Thyroid gland (tissue), 4 donors: ENCODE data around the gene TDRD1. TPM values are rescaled to one million over a fixed set of nuclear protein-coding genes. Genes with fewer than 3 reads are reported as not detected.
"Not testable (repeated sequence)": the region's sequence is repeated elsewhere in the genome, so short reads cannot be mapped to it uniquely, and the experiment has no call there.

ENCODE experiments used
- DNase-seq, 2 donors: peaks; one replicate each; pipeline ENCODE4 v3.0.0-alpha.2; 2019
- H3K27ac ChIP-seq, 3 donors: fragments of 200-600 bp; sonication (generic); 1 replicate in 2 of 3; 2 replicates in 1 of 3; pipeline ENCODE4 v1.5.1; 2016 to 2019; ENCODE audit warnings: mild to moderate bottlenecking in 1 of 3, moderate library complexity in 1 of 3
- H3K27me3 ChIP-seq: fragments of 200-600 bp; sonication (generic); one replicate; pipeline ENCODE4 v1.5.1; 2019
- H3K36me3 ChIP-seq, 2 donors: fragments of 200-600 bp; sonication (generic); one replicate each; pipeline ENCODE4 v1.5.1; 2016 to 2019
- H3K4me1 ChIP-seq, 2 donors: fragments of 200-600 bp; sonication (generic); one replicate each; pipeline ENCODE4 v1.5.1; 2017 to 2019
- H3K4me3 ChIP-seq, 3 donors: fragments of 200-600 bp; sonication (generic); replicated peaks in 1 of 3; 1 replicate in 2 of 3; 2 replicates in 1 of 3; pipeline ENCODE4 v1.5.1; 2016; ENCODE audit warnings: mild to moderate bottlenecking in 1 of 3
- H3K9me3 ChIP-seq: fragments of 200-600 bp; sonication (generic); one replicate; pipeline ENCODE4 v1.5.1; 2017
- POLR2A ChIP-seq, 2 donors: fragments of 450-650 bp; IDR thresholded peaks; one replicate each; pipeline ENCODE4 v1.6.1; 2017; ENCODE audit warnings: antibody characterized with exemption in 2 of 2, mild to moderate bottlenecking in 2 of 2, moderate library complexity in 1 of 2
- WGBS, 2 donors: methylation state at CpG; one replicate each; pipeline ENCODE4 v1.1.5; 2017; 5-methylcytosine and 5-hydroxymethylcytosine counted together
- intact Hi-C: fragments of 100-400 bp; cut with DNase I; formaldehyde crosslinking; loops from one replicate; pipeline ENCODE4 v1.15.1; 2023
- total RNA-seq, 4 donors: library from RNA; depleted of rRNA; stranded (reverse); fragments of >200 nt; gene quantifications; one replicate each; pipeline ENCODE4 v1.2.3, GENCODE V29; 2016
- TF ChIP-seq, protein P1 (sequence below), 6 experiments: fragments of 200-600 bp in 3 of 6; fragments of 450-650 bp in 3 of 6; sonication (generic) in 3 of 6; IDR thresholded peaks; one replicate each; pipeline ENCODE4 v1.5.1; 2016 to 2019; ENCODE audit warnings: antibody characterized with exemption in 6 of 6, mild to moderate bottlenecking in 2 of 6, inconsistent platforms in 1 of 6, moderate library complexity in 1 of 6

Gene TDRD1
- under 1 TPM in 2 of 4 donors, not detected in 2; 0.22 to 0.67 TPM for total RNA-seq

DNA sequence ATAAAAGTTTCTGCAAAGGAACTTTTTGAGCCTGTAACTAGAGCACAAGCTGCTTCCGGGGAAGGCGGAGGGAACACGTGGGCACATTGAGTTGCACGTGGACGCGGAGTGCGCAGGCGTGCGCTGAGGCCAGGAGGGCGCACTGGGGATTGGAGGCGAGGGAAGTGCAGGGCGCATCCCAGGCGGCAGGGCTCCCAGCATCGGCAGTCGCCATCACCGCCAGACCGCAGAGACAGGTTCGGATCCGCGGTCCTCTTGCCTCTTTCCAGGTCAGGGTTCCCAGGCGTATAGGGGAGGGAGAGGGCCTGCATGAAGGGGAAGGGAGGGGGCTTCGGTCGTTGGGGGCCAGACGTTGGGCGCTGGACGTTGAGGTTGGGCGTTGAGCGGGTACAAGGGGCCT lies at the start of gene TDRD1:
Gene TDRD1, plus strand, starts transcription at position 206 of the 400 bp plus-strand sequence. CDS start 8,479 bp downstream, outside the sequence.
- Histone ChIP-seq H3K9me3 (no peaks in the 10 kb centered on the region), H3K4me3 (no peak within 1 kb of the TSS), H3K27me3 (no peaks in the 10 kb centered on the region), H3K27ac (no peak within 1 kb of the TSS), H3K36me3 (no peaks in the 10 kb centered on the region), H3K4me1 (no peaks in the 10 kb centered on the region)
- TF ChIP-seq, protein P1, sequence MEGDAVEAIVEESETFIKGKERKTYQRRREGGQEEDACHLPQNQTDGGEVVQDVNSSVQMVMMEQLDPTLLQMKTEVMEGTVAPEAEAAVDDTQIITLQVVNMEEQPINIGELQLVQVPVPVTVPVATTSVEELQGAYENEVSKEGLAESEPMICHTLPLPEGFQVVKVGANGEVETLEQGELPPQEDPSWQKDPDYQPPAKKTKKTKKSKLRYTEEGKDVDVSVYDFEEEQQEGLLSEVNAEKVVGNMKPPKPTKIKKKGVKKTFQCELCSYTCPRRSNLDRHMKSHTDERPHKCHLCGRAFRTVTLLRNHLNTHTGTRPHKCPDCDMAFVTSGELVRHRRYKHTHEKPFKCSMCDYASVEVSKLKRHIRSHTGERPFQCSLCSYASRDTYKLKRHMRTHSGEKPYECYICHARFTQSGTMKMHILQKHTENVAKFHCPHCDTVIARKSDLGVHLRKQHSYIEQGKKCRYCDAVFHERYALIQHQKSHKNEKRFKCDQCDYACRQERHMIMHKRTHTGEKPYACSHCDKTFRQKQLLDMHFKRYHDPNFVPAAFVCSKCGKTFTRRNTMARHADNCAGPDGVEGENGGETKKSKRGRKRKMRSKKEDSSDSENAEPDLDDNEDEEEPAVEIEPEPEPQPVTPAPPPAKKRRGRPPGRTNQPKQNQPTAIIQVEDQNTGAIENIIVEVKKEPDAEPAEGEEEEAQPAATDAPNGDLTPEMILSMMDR (IDR thresholded peaks at IDR 0.05) = no peak
- TF ChIP-seq POLR2A (IDR thresholded peaks at IDR 0.05) = no peak
- WGBS, 2 donors = 77 to 82% methylated on average over 28 of the region's 28 CpGs
- intact Hi-C loops = no loop called here
- no peak for DNase-seq

DNA sequence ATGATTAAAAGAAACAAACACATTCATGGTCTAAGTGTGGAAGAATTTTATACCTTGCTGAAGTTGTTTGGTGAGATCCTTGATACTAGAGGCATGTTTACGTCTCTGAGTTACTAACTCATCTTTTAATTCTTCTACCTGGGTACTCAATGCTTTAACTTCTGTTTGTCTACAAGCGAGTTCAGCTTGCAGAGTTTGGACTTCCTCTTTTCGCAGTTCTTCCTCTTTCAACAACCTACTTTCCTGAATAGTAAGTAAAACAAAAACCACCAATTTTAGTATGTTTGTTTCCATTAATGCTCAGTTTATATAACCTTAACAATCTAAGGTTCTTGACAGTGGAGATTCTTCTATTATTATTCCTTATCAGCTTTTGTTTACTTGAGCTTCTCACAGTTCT lies 48.1 kb upstream of the TDRD1 start:
- Histone ChIP-seq H3K4me1 (no peaks in the 10 kb centered on the region), H3K36me3 (peaks cover 53 to 57% of the 10 kb centered on the region in 2 donors), H3K4me3 (no peak overlapping the region), H3K27me3 (no peaks in the 10 kb centered on the region), H3K27ac (no peak overlapping the region), H3K9me3 (no peaks in the 10 kb centered on the region)
- 87 to 95% methylated on average over 3 of the region's 3 CpGs for WGBS, 2 donors
- intact Hi-C loops = no loop called here
- DNase-seq = no peak
- TF ChIP-seq, protein P1 (IDR thresholded peaks at IDR 0.05) = no peak
- no peak for TF ChIP-seq POLR2A (IDR thresholded peaks at IDR 0.05)

DNA sequence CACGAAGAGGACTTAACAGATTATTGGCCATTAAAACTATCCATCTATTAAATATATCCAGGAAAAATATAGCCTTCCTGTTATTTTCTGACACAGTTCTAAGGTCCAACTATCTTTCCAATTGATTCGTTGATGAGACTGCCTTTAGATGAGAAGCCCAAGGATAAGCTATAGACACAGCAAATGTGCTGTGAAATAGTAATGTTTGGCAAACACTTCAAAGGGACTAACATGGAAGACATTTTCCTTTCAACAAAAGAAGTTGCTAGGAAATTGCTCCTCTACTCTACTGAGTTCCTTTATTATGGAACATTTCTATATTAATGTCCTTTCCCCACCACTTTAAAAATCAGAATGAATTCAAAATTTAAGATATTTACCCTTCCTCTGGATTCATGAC lies 43.7 kb upstream of the TDRD1 start:
- intact Hi-C loops = no loop called here
- WGBS, 2 donors = 92 to 94% methylated on average over 2 of the region's 2 CpGs
- no peak for TF ChIP-seq POLR2A (IDR thresholded peaks at IDR 0.05)
- TF ChIP-seq, protein P1 (IDR thresholded peaks at IDR 0.05) = no peak
- Histone ChIP-seq H3K36me3 (peaks cover 34 to 37% of the 10 kb centered on the region in 2 donors), H3K9me3 (no peaks in the 10 kb centered on the region), H3K4me3 (no peak overlapping the region), H3K27me3 (no peaks in the 10 kb centered on the region), H3K27ac (no peak overlapping the region), H3K4me1 (no peaks in the 10 kb centered on the region)
- DNase-seq = no peak

GRCh38 chr10:114138581-114138980 lies 40.6 kb upstream of the TDRD1 start:
- WGBS, 2 donors = 91 to 93% methylated on average over 3 of the region's 3 CpGs
- H3K27me3 ChIP-seq = no peaks in the 10 kb centered on the region
- DNase-seq = no peak
- H3K4me1 ChIP-seq = no peaks in the 10 kb centered on the region
- H3K9me3 ChIP-seq = no peaks in the 10 kb centered on the region
- no peak overlapping the region for H3K27ac ChIP-seq
- H3K36me3 ChIP-seq = peaks cover 12 to 19% of the 10 kb centered on the region in 2 donors
- no peak overlapping the region for H3K4me3 ChIP-seq
- intact Hi-C loops = no loop called here
- TF ChIP-seq, protein P1 (IDR thresholded peaks at IDR 0.05) = no peak
- TF ChIP-seq POLR2A (IDR thresholded peaks at IDR 0.05) = no peak

DNA sequence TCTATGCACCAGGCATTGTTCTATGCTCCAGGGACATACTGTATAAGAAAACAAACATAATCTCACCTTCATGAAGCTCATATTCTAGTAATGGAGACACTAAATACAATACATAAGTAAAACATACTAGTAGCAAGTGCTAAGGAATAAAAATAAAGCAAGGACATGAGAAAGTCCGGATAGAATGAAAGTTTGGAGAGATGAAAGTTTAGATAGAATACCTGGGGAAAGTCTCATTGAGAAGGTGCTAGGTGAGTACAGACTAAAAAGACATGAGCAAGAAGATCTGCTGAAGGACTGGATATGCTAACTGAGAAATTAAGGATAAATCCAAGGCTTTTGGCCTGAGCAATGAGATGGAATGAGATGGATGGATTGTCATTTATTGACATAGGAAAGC lies 39.1 kb upstream of the TDRD1 start:
- Histone ChIP-seq H3K36me3 (peaks cover 12 to 19% of the 10 kb centered on the region in 2 donors), H3K4me1 (no peaks in the 10 kb centered on the region)
- 50 to 97% methylated on average over 1 of the region's 1 CpG for WGBS, 2 donors

DNA sequence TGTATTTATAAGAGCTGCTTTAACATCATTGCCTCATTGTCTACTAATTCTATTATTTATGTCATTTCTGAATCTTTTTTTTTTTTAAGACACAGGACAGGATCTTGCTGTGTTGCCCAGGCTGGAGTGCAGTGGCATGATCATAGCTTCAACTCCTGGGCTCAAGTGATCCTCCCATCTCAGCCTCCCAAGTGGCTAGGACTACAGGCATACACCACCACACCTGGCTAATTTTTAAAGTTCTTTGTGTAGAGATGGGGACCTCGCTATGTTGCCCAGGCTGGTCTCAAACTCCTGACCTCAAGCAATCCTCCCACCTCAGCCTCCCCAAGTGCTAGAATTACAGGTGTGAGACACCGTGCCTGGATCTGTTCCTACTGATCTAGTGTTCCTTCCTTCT lies 38.3 kb upstream of the TDRD1 start:
- H3K27me3 ChIP-seq, H3K9me3 ChIP-seq, DNase-seq, H3K27ac ChIP-seq, H3K4me1 ChIP-seq, intact Hi-C loops, H3K4me3 ChIP-seq: not testable (repeated sequence)
- peaks cover 12 to 15% of the 10 kb centered on the region in 2 donors for H3K36me3 ChIP-seq
- WGBS, 2 donors = 89 to 94% methylated on average over 2 of the region's 2 CpGs

More for the DNA sequence above, 39.1 kb upstream of the TDRD1 start:
- Histone ChIP-seq H3K27ac (no peak overlapping the region), H3K9me3 (no peaks in the 10 kb centered on the region), H3K4me3 (no peak overlapping the region), H3K27me3 (no peaks in the 10 kb centered on the region)
- intact Hi-C loops = no loop called here
- TF ChIP-seq, protein P1 (IDR thresholded peaks at IDR 0.05) = no peak
- TF ChIP-seq POLR2A (IDR thresholded peaks at IDR 0.05) = no peak
- no peak for DNase-seq
